ENCODE results near the gene SORD.
"Not testable (repeated sequence)": the region's sequence is repeated elsewhere in the genome, so short reads cannot be mapped to it uniquely, and the experiment has no call there.

DNA sequence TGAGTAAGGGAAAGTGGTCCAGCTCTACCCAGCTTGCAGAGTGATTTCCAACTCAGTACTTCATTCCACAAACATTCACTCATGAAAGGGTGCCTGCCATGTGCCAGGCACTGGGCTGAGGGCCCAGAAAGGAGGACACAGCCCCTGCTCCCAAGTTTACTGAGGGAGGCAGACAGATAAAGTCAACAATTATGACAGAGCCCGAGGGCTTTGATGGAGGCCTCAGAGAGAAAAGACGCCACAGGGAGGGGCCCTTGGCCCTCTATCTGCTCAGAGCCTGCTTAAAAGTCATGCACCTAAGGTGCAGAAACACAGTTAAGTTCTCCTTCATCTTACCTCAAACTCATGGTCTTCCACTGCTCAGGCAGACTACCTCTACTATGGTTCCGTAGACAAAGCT lies 1.7 kb downstream of the SORD start:
- TF ChIP-seq FOXP2 (optimal IDR thresholded peaks at IDR 0.05; ENCODE audit: control extremely low read depth, extremely low read length, insufficient read depth); EZH2 (IDR thresholded peaks at IDR 0.05): not testable (repeated sequence)

All from SK-N-MC (cell line).